Right ventricle myocardium inferior (tissue), 1 donor: ENCODE measurements around the gene CEBPB. TPM values are rescaled to one million over a fixed set of nuclear protein-coding genes. Genes with fewer than 3 reads are reported as not detected.
"Not testable (repeated sequence)": the region's sequence is repeated elsewhere in the genome, so short reads cannot be mapped to it uniquely, and the experiment has no call there.

Experiments
- ATAC-seq: fragments of 200-7000 bp; cut with Tn5 transposase; one replicate; pipeline ENCODE4 v1.9.1; 2020; ENCODE audit warnings: mild to moderate bottlenecking, moderate library complexity
- DNase-seq: peaks from one replicate; pipeline ENCODE4 v3.0.0; 2021; ENCODE audit errors: missing footprints
- intact Hi-C: fragments of 100-400 bp; cut with DNase I; formaldehyde crosslinking; loops from one replicate; pipeline ENCODE4 v1.11.0; 2022
- total RNA-seq: library from RNA; stranded (reverse); fragmentation: NEBNext Ultra II Directional; extraction: Animal tissue kit (Norgen Biotek cat#: 25700); gene quantifications from one replicate; pipeline ENCODE4 v1.2.1, GENCODE V29; 2021
- donor health status: DM: no; HTN: yes; CAD: no; lungs with severe emphysema.

Gene CEBPB
- total RNA-seq, 1 donor from 2014 or later, result 62.4 TPM

DNA sequence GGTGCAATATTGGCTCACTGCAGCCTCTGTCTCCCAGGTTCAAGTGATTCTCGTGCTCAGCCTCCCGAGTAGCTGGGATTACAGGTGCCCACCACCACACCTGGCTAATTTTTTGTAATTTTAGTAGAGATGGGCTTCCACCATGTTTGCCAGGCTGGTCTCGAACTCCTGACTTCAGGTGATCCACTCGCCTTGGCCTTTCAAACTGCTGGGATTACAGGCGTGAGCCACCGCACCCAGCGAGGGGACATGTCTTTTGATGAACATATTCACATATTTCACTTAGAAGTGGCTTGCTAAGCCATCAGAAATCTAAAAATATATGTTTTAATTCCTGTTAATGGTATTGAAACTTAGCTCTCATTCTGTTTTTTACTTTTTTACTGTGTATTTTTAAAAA lies 11.1 kb downstream of the CEBPB start:
- DNase-seq, ATAC-seq, intact Hi-C loops: not testable (repeated sequence)

DNA sequence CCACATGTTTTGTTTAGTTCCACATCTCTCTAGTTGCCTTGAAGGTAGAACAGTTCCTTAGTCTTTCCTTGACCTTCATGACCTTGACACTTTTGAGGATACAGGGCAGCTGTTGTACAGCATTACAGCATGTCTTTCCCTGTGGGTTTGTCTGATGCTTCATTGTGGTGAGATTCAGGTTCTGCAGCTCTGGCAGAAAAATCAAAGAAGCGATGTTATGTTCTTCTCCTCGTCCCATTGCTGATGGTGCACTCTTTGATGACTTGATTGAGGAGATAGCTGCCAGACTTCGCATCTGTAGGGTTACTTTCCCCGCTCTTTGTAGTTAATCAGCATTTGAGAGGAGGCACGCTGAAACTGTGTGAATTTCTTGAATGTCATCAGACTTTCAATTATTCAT lies 12.0 kb downstream of the CEBPB start:
- DNase-seq, result no peak
- ATAC-seq, result no peak
- intact Hi-C loops, result no loop called here

DNA sequence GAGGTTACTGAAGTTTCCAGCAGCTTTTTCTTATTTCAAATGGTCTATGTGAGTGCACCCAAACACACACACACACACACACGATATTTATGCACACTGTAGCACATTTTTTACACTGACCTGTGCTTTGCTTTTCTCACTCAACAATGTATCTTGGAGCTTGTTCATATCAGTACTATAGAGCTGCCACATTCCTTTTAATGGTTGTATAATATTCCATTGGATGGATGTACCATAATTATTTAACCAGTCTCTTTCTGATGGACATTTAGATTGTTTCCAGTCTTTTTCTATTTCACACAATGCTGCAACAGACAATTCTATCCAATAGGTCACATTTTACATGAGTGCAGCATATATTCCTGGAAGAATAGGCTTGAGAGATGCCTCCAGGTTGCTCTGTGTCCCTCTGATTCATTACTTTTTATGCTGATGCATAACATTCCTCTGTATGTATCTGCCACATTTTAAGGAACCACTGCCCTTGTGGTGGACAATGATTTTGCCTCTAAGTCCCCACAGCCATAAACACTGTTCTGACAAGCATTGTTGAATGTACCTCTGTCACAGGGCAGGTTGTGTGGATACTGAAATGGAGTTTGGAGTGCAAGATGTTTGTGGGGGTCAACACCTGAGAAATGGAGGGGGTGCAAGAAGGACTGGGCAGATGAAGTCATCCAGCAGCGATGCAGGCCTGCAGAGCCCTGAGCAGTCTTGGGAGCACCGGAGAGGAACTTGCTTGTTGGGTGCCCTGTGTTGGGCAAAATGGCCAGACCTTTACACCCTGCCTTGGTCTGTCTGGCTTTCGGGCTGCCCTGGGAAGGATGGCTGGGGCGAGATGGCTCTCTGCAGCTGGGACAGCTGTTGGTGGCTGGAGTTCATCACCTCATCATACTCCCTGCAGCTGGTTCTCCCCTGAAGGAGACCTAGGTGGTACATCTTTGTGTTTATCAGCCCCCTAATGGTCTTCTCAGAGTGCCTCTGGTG lies 13.6 kb downstream of the CEBPB start:
- ATAC-seq, result no peak
- intact Hi-C loops, result no loop called here
- DNase-seq, result no peak

DNA sequence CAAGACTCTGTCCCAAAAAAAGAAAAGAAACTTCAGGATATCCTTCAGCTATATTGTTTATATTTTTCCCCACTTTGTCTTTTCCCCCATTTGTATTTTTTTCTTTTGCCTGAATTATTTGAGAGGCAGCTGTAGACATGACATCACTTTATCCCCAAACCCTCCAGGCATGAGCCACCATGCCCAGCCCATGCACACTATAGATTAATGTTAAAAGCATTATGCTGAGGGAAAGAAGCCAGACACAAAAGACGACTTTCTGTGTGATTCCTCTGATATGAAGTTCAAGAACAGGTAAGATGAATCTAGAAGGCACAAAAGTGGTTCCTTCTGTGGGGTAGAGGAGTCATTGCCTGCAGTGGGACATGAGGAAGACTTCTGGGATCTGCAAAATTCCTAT lies 16.4 kb downstream of the CEBPB start:
- intact Hi-C loops, result no loop called here
- no peak for ATAC-seq
- DNase-seq, result no peak

DNA sequence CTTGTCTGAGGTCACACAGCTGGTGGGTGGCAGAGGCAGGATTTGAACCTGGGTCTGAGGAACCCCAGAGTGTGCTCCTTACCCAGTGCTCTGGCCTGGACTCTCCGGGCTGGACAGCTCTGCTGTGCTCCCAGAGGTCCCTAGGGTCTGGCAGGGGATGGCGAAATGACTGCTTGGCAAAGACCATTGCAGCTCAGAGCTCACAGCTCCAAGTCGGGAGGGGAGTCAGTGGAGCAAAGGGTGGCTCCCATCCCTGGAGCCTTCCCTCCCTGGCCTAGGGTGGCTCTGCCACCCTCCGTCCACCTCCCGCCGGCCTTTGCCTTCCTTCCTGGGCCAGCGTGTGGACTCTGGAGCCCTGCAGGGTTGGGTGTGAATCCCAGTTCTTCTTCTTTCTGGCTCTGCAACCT lies 17.5 kb downstream of the CEBPB start:
- DNase-seq, result no peak
- intact Hi-C loops, result no loop called here
- no peak for ATAC-seq

DNA sequence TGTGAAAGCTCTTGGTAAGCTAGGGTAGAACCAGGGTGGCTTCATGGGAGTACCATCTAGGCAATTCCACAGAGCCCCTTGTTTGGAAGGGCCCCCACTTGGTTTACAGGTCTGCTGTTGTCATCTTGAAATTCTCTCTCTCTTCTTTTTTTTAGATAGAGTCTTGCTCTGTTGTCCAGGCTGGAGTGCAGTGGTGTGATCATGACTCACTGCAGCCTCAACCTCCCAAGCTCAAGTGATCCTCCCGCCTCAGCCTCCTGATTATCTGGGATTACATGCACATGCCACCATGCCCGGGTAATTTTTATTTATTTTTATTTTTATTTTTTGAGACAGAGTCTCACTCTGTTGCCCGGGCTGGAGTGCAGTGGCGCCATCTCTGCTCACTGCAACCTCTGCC lies 18.2 kb downstream of the CEBPB start:
- ATAC-seq, intact Hi-C loops, DNase-seq: not testable (repeated sequence)

DNA sequence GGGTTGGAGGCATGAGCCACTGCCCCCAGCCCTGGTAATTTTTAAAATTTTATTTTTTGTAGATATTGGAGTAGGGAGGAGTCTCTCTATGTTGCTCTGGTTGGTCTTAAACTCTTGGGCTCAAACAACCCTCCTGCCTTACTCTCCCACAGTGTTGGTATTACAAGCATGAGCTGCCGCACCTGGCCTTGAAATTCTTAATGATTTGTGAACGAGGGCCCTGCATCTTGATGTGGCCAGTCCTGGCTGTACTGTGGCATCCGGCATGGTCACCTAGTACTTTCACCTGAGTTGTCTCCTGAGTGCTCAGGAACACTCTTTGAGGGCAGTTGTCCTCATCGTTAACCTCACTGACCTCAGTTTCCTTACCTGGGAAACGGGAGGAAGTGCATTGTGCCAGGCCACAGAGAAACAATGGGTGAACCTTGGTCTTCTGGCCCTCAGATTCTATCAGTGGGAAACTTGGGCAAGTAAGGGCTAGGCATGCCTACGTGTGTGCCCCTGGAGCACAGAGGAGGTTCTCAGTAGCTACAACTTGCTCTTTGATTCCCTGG lies 19.5 kb downstream of the CEBPB start:
- DNase-seq, result no peak
- intact Hi-C loops, result no loop called here
- ATAC-seq, result no peak

DNA sequence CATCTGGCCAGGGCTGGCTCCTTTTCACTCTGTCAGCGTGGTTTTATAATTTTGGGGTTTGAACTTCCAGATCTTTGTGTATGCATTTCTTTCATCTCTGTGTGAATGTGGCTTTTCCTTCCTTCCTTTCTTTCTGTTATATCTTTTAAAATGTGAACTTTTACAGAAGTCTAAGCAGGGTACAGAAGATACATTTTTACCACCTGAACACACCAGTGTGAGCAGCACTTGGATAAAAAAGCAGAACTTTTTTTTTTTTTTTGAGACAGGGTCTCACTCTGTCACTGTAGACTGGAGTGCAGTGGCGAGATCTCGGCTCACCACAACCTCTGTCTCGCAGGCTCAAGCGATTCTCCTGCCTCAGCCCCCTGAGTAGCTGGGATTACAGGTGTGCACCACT lies 20.5 kb downstream of the CEBPB start:
- ATAC-seq (no peak), DNase-seq (no peak)
- intact Hi-C loops, result no loop called here

DNA sequence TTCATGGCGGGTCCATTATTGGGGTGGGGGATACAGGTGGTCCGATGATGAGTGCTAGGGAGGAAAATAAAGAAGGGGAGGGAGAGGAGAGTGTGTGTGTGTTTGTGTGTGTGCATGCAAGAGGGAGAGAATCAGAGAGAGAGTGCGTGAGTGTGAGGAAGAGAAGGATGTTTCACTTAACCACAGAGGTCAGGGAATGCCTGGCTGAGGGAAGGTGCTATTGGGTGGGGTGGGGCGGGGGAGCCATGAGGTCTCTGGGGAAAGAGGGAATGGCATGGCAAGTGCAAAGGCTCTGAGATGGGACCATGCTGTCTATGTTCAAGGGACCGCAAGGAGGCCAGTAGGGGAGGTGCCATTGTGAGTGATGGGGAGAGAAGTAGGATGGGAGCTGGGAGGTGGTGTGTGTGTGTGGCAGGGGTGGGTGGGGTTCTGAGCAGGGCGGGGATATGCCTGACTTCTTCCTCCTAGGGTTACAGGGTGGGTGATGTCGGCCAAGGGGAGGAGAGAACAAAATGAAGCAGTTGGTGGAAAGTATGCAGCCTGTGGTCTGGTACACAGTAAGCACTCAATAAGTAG lies 23.0 kb downstream of the CEBPB start:
- DNase-seq, result no peak

DNA sequence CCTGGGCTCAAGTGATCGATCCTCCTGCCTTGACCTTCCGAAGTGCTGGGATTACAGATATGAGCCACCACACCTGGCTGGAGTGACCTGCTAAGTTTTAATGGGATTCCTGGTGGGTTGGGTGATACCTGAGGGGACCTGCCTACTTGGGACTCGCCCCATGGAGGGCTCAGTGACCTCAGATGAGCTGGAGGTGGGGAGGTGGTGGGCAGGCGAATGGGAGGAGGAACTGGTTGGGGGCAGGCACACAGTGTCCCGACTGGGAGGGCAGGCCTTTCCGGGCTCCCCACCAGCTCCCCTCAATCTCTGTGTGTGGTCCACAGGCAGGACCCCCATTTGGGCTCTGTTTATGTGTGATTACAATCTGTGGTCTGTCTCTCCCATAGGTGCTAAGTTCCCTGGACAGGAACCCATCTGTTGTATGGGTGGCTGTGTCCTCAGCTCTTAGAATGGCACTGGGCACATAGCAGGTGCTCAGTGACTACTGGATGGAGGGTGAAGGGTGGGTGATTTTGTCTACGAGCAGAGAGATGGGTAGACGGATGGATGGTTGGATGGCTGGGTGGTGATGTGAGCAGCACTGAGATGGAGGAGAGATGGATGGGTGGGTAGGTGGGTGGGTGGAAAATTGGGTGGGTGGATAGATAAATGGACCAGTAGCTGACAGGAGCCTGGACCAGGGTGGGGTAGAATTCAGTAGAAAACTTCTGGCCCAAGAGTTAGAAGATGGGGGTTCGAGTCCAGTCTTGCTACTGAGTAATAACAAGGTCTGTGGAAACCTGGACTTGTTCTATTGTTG lies 23.8 kb downstream of the CEBPB start:
- DNase-seq, result no peak
- ATAC-seq, result no peak
- intact Hi-C loops, result no loop called here

More for the DNA sequence above, 23.0 kb downstream of the CEBPB start:
- intact Hi-C loops, result no loop called here
- no peak for ATAC-seq

DNA sequence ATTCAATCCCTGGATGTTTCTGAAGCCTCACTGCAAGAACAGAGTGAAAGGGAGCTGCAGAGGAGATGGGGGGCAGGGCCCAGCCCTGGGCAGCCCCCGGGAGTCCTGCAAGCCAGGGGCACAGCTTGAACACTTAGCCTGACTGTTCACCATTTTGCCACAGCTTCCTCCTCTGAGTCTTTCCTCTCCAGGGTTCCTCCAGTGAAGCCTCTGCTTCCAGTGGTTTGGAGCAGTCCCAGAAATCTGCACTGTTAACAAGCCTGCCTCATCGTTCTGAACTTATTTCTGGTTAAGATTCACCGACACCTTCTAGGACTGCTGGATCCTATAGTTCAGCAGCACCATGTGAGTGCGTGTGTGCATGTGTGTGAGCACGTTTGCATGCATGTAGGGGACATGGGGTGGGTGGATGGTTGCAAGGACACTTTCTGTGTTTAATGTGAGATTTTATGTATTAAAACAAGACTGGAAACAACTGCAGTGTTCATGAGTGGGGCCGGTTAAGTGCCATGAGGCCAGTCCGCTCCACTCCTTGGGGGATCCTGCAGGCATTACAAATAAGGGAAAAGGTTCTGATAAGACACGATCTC lies 24.6 kb downstream of the CEBPB start:
- no peak for DNase-seq
- no peak for ATAC-seq
- intact Hi-C loops, result no loop called here

DNA sequence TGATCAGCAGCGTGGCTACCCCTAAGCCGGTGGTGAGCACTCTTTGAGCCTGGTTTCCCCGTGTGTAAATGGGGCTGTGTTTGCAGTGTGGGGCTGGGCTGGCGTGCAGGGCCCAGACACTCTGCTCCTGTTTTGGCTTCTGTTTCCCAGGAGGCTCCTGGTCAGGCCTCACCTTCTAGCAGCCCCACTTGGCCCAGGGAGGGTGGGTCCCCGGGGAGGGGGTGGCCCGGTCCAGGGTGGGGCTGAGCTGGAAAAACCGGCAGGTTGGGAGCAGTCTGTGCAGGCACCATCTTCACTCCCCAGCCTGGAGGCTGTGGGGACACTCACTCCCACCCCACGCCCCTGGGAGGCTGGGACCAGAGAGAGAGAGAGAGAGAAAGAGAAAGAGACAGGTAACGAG lies 25.3 kb downstream of the CEBPB start:
- intact Hi-C loops, result no loop called here
- ATAC-seq (no peak), DNase-seq (no peak)

DNA sequence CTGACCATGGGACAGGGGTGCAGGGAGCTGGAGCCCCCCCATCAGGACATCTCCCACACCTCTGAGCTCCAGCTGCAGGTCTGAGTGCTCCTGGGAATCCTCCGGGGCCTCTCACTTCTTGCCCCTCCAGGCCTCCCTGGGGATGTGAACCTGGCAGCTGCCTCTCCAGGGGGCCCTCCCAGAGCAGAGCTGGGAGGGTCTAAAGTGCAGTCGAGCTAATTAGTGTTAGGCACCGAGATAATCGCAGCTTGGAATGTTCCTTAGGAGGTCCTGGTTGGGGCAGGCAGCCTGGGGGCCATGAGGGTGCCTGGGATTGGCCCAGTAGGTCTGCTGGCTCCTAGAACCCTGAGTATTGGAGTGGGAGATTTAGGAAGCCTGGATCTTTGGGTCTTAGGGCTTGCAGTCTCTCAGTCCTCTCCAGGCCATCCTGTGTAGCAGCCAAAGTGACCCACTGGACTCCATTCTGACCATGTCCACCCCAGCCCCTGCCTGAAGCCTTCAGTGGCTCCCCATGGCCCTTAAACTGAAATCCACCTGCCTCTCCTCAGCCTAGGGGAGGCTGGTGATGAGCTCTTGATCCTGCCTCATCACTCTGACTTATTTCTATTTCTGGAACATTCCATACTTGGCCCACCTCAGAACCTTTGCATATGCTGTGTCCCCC lies 26.0 kb downstream of the CEBPB start:
- ATAC-seq (no peak), DNase-seq (peak; percentile 15)
- intact Hi-C loops, result no loop called here

DNA sequence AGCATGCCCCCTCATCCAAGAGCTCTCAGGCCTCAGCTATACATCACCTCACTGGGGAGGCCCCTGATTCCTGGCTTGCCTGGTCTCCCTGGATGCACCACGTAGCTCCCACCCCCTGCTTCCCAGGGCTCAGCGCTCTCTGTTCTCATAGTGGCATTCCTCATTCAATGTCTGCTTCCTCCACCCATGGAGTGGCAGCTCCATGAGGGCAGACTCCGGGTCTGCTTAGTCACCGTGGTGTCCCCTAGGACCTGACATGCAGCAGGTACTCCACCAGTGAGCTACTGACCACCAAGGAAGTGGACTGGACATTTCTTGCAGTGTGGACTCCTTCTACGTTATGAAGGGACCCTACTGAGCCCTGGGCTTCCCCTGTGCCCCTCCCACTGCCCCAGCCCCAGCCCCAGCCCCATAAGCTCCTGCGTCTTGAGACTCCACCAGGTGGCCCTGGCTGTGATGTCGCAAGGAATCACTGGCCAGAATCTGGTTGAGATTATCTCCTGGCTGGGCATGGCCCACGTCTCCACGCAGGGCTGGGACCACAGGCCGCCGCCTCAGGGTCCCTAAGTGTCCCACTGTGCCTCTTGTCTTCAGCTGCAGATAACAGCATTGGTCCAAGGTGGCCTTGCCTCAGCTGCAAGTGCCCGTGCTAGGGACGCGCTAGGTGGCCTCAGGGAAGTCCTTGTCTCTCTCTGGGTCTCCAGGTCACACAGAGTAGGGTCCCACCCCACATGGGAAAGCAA lies 26.7 kb downstream of the CEBPB start:
- ATAC-seq (no peak), DNase-seq (peak; percentile 46)
- intact Hi-C loops, result no loop called here

DNA sequence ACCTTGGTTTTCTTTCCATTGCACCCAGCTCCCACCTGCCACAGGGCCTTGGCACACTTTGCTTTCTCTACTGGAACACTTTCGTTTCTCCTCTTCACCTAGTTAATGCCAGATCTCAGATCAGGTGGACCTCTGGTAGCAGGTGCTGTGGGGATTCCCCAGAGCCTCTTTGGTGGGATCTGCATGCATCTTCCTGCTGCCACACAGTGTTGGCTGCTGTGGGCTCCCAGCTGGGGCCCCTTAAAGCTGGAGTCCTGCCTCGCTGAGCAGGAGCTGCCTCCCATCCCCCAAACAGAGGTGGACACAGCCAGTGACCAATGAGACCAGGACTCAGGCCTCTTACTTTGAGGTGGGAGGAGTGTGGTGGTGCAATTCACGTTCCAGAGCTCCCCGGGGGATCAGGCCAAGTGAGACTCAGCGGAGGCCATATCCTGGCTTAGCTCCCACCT lies 28.4 kb downstream of the CEBPB start:
- peak; percentile 45 for DNase-seq
- no peak for ATAC-seq
- intact Hi-C loops, result no loop called here

DNA sequence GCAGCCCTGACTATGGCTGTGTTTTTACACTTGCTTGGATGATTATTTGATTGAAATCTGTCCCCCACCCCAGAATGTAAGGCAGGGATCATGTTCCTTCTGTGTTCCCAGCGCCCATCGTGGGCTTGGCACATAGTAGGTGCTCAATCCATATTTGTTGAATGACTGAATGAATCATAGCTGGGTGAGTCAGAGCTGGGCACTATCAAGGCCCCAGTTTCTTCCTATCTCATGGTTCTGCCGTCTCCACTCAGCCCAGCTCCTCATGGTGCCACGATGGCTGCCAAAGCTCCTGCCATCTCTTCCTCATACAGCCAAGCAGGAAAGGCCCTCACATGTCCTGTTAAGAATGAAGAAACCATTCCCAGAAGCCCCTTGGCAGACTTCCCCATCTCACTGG lies 29.0 kb downstream of the CEBPB start:
- ATAC-seq (no peak), DNase-seq (peak; percentile 56)
- intact Hi-C loops, result no loop called here

DNA sequence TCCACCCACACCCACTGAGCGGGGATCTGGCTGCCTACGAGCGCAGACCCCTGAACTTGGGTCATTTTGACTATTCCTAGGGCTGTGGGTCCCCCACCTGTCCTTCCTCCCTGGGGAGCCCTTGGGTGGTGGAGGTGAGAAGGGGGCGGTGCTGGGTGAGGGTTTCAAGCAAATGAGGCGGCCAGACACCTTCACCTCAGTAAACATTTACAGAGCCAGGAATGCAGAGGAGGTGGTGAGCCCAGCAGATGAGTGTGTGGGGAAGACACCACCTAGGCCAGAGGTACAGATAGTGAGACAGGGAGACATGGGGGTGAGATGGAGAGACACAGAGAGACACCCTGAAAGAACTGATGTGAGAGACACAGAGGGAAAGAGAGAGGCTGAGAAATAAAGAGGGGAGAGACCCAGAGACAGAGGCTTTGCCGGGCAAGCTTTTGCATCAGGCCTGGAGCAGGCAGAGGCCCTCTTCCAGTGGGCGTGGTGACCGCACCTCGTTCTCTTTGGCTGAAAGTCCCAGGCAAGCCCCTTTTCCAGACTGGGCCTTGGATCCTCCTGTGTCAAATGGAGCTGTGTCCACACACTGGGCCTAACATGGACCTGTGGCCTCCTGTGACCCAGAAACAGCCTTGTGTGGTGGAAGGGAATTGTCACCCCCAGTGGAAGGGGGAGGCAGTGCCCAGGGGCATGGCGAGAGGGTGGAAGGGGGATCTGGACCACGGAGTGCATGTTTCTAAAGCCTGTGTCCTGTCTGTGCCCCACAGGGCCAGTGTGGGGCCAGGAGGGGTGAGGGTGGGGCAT lies 29.7 kb downstream of the CEBPB start:
- peak; percentile 34 for DNase-seq
- no peak for ATAC-seq
- intact Hi-C loops, result no loop called here
